OCI-LY7 (cell line): ENCODE data around the gene WNT1. TPM values are rescaled to one million over a fixed set of nuclear protein-coding genes. Genes with fewer than 3 reads are reported as not detected.

Source experiments
- BruUV-seq: library from RNA; stranded (reverse); fragments of 400-500 nt; replicated peaks from 2 replicates; lab custom pipeline; 2021; lab: Mats Ljungman, UMichigan
- CTCF ChIA-PET: fragments of 300-600 bp; sonication (Branson Sonifier 250); formaldehyde crosslinking; loops from one replicate; lab custom pipeline; 2022; ENCODE audit warnings: antibody characterized with exemption; ENCODE audit not compliant: unreplicated experiment; lab: Charles Lee
- POLR2A ChIA-PET: fragments of 300-600 bp; sonication (Branson Sonifier 250); formaldehyde crosslinking; loops from one replicate; lab custom pipeline; 2022; ENCODE audit warnings: antibody characterized with exemption; lab: Charles Lee
- DNase-seq: peaks from one replicate; pipeline ENCODE4 v3.0.0-alpha.2; 2015; ENCODE audit warnings: low spot score
- H2AFZ ChIP-seq: fragments of 200-600 bp; sonication (generic), shearing (Covaris generic); 2 replicates; pipeline ENCODE4 v1.6.1; 2014; ENCODE audit warnings: mild to moderate bottlenecking, antibody characterized with exemption, low read length, moderate library complexity
- H3K27ac ChIP-seq: fragments of 200-600 bp; sonication (generic); 2 replicates; pipeline ENCODE4 v1.5.1; 2014; ENCODE audit warnings: mixed run types, low read depth, mild to moderate bottlenecking, moderate library complexity, low read length, inconsistent platforms; ENCODE audit not compliant: poor library complexity, severe bottlenecking
- H3K36me3 ChIP-seq: fragments of 200-600 bp; sonication (generic); 2 replicates; pipeline ENCODE4 v1.6.1; 2014; ENCODE audit warnings: mild to moderate bottlenecking, antibody characterized with exemption, low read length, moderate library complexity, mixed read lengths; ENCODE audit not compliant: insufficient read depth
- H3K4me1 ChIP-seq: fragments of 200-600 bp; sonication (generic); 2 replicates; pipeline ENCODE4 v1.5.1; 2014; ENCODE audit warnings: mild to moderate bottlenecking, low read length; ENCODE audit not compliant: insufficient read depth, poor library complexity, severe bottlenecking
- H3K4me2 ChIP-seq: fragments of 200-600 bp; sonication (generic); 2 replicates; pipeline ENCODE4 v1.6.1; 2014; ENCODE audit warnings: mild to moderate bottlenecking, low read length
- H3K4me3 ChIP-seq: fragments of 200-600 bp; sonication (generic); 2 replicates; pipeline ENCODE4 v1.5.1; 2014; ENCODE audit warnings: mild to moderate bottlenecking, low read depth, low read length; ENCODE audit not compliant: poor library complexity, severe bottlenecking
- H3K79me2 ChIP-seq: fragments of 200-600 bp; sonication (generic); 2 replicates; pipeline ENCODE4 v1.6.1; 2016; ENCODE audit warnings: low read depth, mild to moderate bottlenecking, low read length, moderate library complexity, mixed read lengths; ENCODE audit not compliant: insufficient read depth
- H3K9me2 ChIP-seq: fragments of 200-600 bp; sonication (generic); 2 replicates; pipeline ENCODE4 v1.6.1; 2016; ENCODE audit warnings: mild to moderate bottlenecking, low read length, mixed read lengths; ENCODE audit not compliant: insufficient read depth
- H3K9me3 ChIP-seq: fragments of 200-600 bp; sonication (generic); 2 replicates; pipeline ENCODE4 v1.6.1; 2014; ENCODE audit warnings: mild to moderate bottlenecking, mixed run types, low read length, mixed read lengths
- H4K20me1 ChIP-seq: fragments of 200-600 bp; sonication (generic); 2 replicates; pipeline ENCODE4 v1.6.1; 2014; ENCODE audit warnings: mild to moderate bottlenecking, antibody characterized with exemption, low read length, moderate library complexity, mixed read lengths; ENCODE audit not compliant: insufficient read depth
- CTCF ChIP-seq: fragments of 200-600 bp; sonication (generic); conservative IDR thresholded peaks from 2 replicates; pipeline ENCODE4 v1.5.1; 2014; ENCODE audit warnings: mild to moderate bottlenecking, antibody characterized with exemption, low read length, moderate library complexity, mixed read lengths
- EZH2phosphoT487 ChIP-seq: fragments of 200-600 bp; sonication (generic); IDR thresholded peaks from 2 replicates; pipeline ENCODE4 v1.6.1; 2018; ENCODE audit warnings: low read depth, borderline replicate concordance, mild to moderate bottlenecking, mixed run types, antibody characterized with exemption, low read length, moderate library complexity, mixed read lengths
- intact Hi-C: fragments of 100-400 bp; cut with micrococcal nuclease; formaldehyde crosslinking; loops from one replicate; pipeline ENCODE4 v1.10.0; 2022; ENCODE audit not compliant: unreplicated experiment
- total RNA-seq, 2 experiments: library from RNA; depleted of rRNA in 1 of 2; stranded (reverse); fragments of >200 nt in 1 of 2; shearing (Covaris generic) in 1 of 2; gene quantifications; 2 replicates each; pipeline ENCODE4 v1.2.3, GENCODE V29; 2014 to 2022

WNT1 gene
- total RNA-seq, 2 experiments from 2014 or later, result not detected

GRCh38 chr12:48956279-48957140, 21.6 kb upstream of the WNT1 start:
- H4K20me1 ChIP-seq, result peaks cover 6% of the 10 kb centered on the region; the same call in 1 of the 2 replicates
- DNase-seq, result peak; percentile 48
- H3K4me1 ChIP-seq, result peaks cover 31% of the 10 kb centered on the region
- H3K27ac ChIP-seq, result peak overlapping the region; percentile 36
- ChIA-PET CTCF (interaction anchor here (0.6 to 1.1 kb wide), 8 partner anchors 18 to 528 kb away, joined by 3 to 15 read pairs (median 4); no protein-coding TSS in a partner anchor), POLR2A (interaction anchor here (0.6 to 2.7 kb wide), 6 partner anchors 12 to 91 kb away, joined by 3 to 14 read pairs (median 4); partner anchors contain the start of genes FKBP11 and PRKAG1)
- peak overlapping the region; percentile 75 for H3K4me2 ChIP-seq
- peak overlapping the region; percentile 75 for H3K4me3 ChIP-seq
- TF ChIP-seq CTCF, result peak; percentile 59
- TF ChIP-seq EZH2phosphoT487, result no peak
- H3K9me3 ChIP-seq, result no peaks in the 10 kb centered on the region
- no peaks in the 10 kb centered on the region for H3K9me2 ChIP-seq
- intact Hi-C loops, result loop anchor here (2.0 kb wide), 1 partner anchor 32 kb away; the partner anchor contains the start of gene FKBP11
- H3K36me3 ChIP-seq, result peaks cover 38% of the 10 kb centered on the region
- no TSS peak for BruUV-seq
- H2AFZ ChIP-seq, result peak overlapping the region; percentile 90; the same call in 1 of the 2 replicates
- peaks cover 40% of the 10 kb centered on the region for H3K79me2 ChIP-seq

GRCh38 chr12:48957141-48958048, 20.7 kb upstream of the WNT1 start, which contains the start of gene ARF3:
Gene ARF3 (minus strand): TSS chr12:48957487. CDS start chr12:48941095, 16,392 bp downstream.
- intact Hi-C loops, result loop anchor here (2.0 kb wide), 1 partner anchor 33 kb away; the partner anchor contains the start of gene FKBP11
- Histone ChIP-seq H2AFZ (peak within 1 kb of the TSS; percentile 90), H3K27ac (peak within 1 kb of the TSS; percentile 61), H4K20me1 (peaks cover 6% of the 10 kb centered on the region; the same call in 1 of the 2 replicates), H3K36me3 (peaks cover 32% of the 10 kb centered on the region), H3K9me2 (no peaks in the 10 kb centered on the region), H3K4me2 (peak within 1 kb of the TSS; percentile 97), H3K9me3 (no peaks in the 10 kb centered on the region), H3K4me3 (peak within 1 kb of the TSS; percentile 75), H3K79me2 (peaks cover 40% of the 10 kb centered on the region), H3K4me1 (peaks cover 31% of the 10 kb centered on the region)
- CTCF ChIA-PET, result interaction anchor here (0.6 to 1.1 kb wide), 14 partner anchors 9 to 1262 kb away, joined by 3 to 15 read pairs (median 4); partner anchors contain the start of gene DDN
- DNase-seq, result peak; percentile 97
- BruUV-seq, result no TSS peak
- no peak for TF ChIP-seq EZH2phosphoT487
- peak; percentile 21; the same call in 1 of the 2 replicates for TF ChIP-seq CTCF
- POLR2A ChIA-PET, result interaction anchor here (0.6 to 2.7 kb wide), 12 partner anchors 9 to 410 kb away, joined by 3 to 14 read pairs (median 3); partner anchors contain the start of genes FKBP11, PRKAG1, RHEBL1 and SPATS2
